GM12892 (cell line): ENCODE data around the gene POU2AF1.

Experiments used
- DNase-seq: peaks from one replicate; pipeline ENCODE4 v3.0.0; 2011; ENCODE audit not compliant: insufficient read length
- FAIRE-seq: peaks from 2 replicates; lab custom pipeline; 2011; peaks lifted over from hg19 to GRCh38; lab: Jason Lieb, UNC
- POLR2A ChIP-seq: IDR thresholded peaks from 2 replicates; pipeline ENCODE4 v1.6.1; 2011; ENCODE audit warnings: low read depth, low read length, control low read depth
- POLR2AphosphoS5 ChIP-seq: IDR thresholded peaks from 2 replicates; pipeline ENCODE4 v1.6.1; 2011; ENCODE audit warnings: low read depth, low read length, control low read depth
- TAF1 ChIP-seq: IDR thresholded peaks from 2 replicates; pipeline ENCODE4 v1.6.1; 2011; ENCODE audit warnings: low read depth, mild to moderate bottlenecking, control low read depth, low read length, borderline replicate concordance

The POU2AF1 gene

GRCh38 chr11:111347002-111347722 lies 31.9 kb downstream of the POU2AF1 start:
- TF ChIP-seq TAF1 = no peak
- 0 out of 2 replicates have a peak, but pooled peaks have one; percentile 16 for TF ChIP-seq POLR2A
- TF ChIP-seq POLR2AphosphoS5 = no peak
- DNase-seq (no peak), FAIRE-seq (peak; percentile 9)

- TF ChIP-seq POLR2AphosphoS5 (no peak), POLR2A (no peak), TAF1 (no peak)
- FAIRE-seq (peak; percentile 17), DNase-seq (no peak)
Measured at GRCh38 chr11:111344032-111344431, 35.0 kb downstream of the POU2AF1 start.

GRCh38 chr11:111342329-111342728 lies 36.7 kb downstream of the POU2AF1 start:
- DNase-seq = no peak
- peak; percentile 24 for FAIRE-seq
- TF ChIP-seq TAF1 = no peak
- no peak for TF ChIP-seq POLR2AphosphoS5
- TF ChIP-seq POLR2A = no peak

GRCh38 chr11:111339758-111340388 lies 39.2 kb downstream of the POU2AF1 start:
- FAIRE-seq = no peak
- no peak for DNase-seq
- TF ChIP-seq TAF1 (no peak), POLR2AphosphoS5 (no peak), POLR2A (no peak)

- no peak for TF ChIP-seq POLR2AphosphoS5
- TF ChIP-seq TAF1 = no peak
- no peak for TF ChIP-seq POLR2A
- DNase-seq (no peak), FAIRE-seq (no peak)
Measured at GRCh38 chr11:111336582-111337256, 42.4 kb downstream of the POU2AF1 start.

- FAIRE-seq (no peak), DNase-seq (no peak)
- TF ChIP-seq POLR2AphosphoS5 (no peak), POLR2A (no peak), TAF1 (no peak)
Measured at GRCh38 chr11:111336062-111336461, 43.0 kb downstream of the POU2AF1 start.

- no peak for DNase-seq
- TF ChIP-seq POLR2AphosphoS5 (no peak), POLR2A (no peak), TAF1 (no peak)
- FAIRE-seq = no peak
Measured at GRCh38 chr11:111335549-111335948, 43.5 kb downstream of the POU2AF1 start.

GRCh38 chr11:111334532-111335502 lies 44.3 kb downstream of the POU2AF1 start:
- FAIRE-seq (no peak), DNase-seq (no peak)
- no peak for TF ChIP-seq TAF1
- no peak for TF ChIP-seq POLR2AphosphoS5
- no peak for TF ChIP-seq POLR2A

- no peak for DNase-seq
- FAIRE-seq = no peak
- TF ChIP-seq POLR2AphosphoS5 (no peak), TAF1 (no peak), POLR2A (no peak)
Measured at GRCh38 chr11:111331711-111332479, 47.2 kb downstream of the POU2AF1 start.

GRCh38 chr11:111330234-111330893 lies 48.7 kb downstream of the POU2AF1 start:
- peak; percentile 51 for FAIRE-seq
- no peak for DNase-seq
- no peak for TF ChIP-seq POLR2AphosphoS5
- TF ChIP-seq TAF1 = no peak
- no peak for TF ChIP-seq POLR2A
